Iris pigment epithelial cell (primary cell): Measurements from ENCODE around the gene RRP9.
"Not testable (repeated sequence)": the region's sequence is repeated elsewhere in the genome, so short reads cannot be mapped to it uniquely, and the experiment has no call there.

Experiments used
- DNase-seq: peaks from one replicate; pipeline ENCODE4 v3.0.0-alpha.2; 2011; ENCODE audit warnings: low read depth

RRP9 gene, protein sequence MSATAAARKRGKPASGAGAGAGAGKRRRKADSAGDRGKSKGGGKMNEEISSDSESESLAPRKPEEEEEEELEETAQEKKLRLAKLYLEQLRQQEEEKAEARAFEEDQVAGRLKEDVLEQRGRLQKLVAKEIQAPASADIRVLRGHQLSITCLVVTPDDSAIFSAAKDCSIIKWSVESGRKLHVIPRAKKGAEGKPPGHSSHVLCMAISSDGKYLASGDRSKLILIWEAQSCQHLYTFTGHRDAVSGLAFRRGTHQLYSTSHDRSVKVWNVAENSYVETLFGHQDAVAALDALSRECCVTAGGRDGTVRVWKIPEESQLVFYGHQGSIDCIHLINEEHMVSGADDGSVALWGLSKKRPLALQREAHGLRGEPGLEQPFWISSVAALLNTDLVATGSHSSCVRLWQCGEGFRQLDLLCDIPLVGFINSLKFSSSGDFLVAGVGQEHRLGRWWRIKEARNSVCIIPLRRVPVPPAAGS

GRCh38 chr3:51941798-51942602 is at the start of gene RRP9, which contains the start of gene PARP3:
Gene RRP9 (minus strand): TSS chr3:51941904. CDS start chr3:51941867, 37 bp downstream.
Gene PARP3 (plus strand): TSS chr3:51942363. CDS start chr3:51943356, 993 bp downstream.
- DNase-seq = peak; percentile 100

GRCh38 chr3:51990501-51990971 is 48.8 kb upstream of the RRP9 start:
- DNase-seq = not testable (repeated sequence)

DNA sequence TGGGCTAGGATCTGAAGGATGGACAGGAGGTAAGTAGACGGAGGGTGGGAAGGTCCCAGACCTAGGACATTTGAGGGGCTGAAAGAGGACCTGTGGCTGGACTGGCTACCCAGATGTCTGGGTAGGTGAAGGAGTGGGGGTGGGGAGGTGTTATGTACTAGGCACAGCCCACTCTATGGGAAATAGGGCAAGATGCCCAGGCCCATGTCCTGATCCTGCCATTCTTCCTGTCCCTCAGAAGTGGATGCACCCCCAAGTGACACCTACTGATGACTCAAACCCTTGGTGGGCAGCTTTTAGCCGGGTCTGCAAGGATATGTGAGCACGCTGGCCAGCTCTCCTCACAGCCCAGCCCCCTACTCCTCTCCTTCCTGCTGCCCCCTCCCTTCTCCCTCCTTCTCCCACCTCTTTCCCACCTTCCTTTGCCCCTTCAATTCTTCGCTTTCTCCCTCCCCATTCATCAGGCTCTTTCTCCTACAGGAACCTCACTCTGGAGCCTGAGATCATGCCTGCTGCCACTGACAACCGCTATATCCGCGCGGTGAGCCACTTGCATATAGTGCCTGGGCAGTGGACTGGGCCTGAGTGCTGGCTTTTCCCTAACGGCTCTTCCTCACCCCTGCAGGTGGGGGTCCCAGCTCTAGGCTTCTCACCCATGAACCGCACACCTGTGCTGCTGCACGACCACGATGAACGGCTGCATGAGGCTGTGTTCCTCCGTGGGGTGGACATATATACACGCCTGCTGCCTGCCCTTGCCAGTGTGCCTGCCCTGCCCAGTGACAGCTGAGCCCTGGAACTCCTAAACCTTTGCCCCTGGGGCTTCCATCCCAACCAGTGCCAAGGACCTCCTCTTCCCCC is 46.8 kb upstream of the RRP9 start:
- no peak for DNase-seq

GRCh38 chr3:51987568-51987967 is 45.9 kb upstream of the RRP9 start:
- no peak for DNase-seq

GRCh38 chr3:51986010-51986947 is 44.6 kb upstream of the RRP9 start:
- no peak for DNase-seq

DNA sequence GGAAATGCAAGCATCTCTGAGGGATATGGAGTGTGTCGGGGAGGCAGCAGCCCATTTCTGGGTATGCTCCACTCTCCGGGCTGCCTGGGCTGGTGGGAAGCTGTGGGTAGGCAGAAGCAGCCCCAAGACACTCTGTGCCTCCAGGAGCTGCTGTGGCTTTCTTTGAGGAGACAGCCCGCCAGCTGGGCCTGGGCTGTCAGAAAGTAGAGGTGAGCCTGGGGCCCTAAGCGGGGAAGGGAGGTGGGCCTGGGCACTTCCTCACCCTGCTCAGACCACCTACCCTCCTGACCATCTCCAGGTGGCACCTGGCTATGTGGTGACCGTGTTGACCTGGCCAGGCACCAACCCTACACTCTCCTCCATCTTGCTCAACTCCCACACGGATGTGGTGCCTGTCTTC is 43.4 kb upstream of the RRP9 start:
- no peak for DNase-seq

DNA sequence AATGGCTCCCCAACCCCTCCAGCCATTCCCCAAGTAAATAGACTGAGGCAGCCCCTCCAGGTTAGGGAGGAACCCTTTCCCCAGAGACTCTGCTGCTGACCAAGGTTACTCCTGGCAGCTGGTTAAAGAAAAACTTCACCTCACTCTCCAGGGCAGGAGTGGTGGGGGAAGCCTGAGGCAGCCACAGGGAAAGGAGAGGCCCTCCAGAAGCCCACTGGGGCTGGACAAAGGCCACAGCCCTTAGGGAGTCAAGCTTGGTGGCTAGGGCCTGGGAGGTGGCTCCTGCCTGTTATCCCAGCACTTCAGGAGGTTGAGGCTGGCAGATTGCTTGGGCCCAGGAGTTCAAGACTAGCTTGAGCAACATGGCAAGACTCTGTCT is 42.6 kb upstream of the RRP9 start:
- no peak for DNase-seq

DNA sequence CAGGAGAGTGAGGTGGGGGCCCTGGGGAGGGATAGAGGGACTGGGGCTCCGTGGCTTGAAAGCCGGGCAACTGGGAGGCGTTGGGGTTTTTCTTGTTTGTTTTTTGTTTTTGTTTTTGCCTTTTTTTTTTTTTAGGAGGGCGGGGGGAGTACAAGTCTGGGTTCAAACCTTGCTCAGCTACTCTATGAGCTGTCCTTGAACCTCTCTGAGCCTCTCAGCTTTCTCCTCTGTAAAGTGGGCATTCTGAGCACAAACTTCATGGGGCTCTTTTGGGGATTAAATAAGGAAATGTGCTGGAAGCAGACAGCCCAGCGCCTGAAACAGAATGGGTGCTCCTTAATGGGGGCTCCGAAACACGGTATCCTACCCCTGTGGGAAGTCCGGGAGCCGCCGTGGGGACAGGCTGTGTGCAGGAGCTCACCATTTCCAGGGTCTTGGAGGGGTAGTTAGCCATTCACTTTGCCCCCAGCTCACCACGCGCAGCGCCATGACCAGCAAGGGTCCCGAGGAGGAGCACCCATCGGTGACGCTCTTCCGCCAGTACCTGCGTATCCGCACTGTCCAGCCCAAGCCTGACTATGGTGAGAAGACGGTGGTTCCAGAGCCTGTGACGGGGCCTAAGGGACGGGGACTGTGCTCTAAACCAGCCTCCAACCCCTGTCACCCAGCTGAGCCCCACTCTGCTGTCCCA is 42.0 kb upstream of the RRP9 start:
- DNase-seq = no peak

- peak; percentile 92 for DNase-seq
Measured at GRCh38 chr3:51982838-51983577, 41.3 kb upstream of the RRP9 start, which contains the start of gene ACY1. Gene ACY1 (plus strand): TSS chr3:51983535. CDS start chr3:51984065, 530 bp downstream.

GRCh38 chr3:51982352-51982837 is 40.7 kb upstream of the RRP9 start:
- no peak for DNase-seq

- DNase-seq = no peak
Measured at GRCh38 chr3:51980253-51980652, 38.5 kb upstream of the RRP9 start.

DNA sequence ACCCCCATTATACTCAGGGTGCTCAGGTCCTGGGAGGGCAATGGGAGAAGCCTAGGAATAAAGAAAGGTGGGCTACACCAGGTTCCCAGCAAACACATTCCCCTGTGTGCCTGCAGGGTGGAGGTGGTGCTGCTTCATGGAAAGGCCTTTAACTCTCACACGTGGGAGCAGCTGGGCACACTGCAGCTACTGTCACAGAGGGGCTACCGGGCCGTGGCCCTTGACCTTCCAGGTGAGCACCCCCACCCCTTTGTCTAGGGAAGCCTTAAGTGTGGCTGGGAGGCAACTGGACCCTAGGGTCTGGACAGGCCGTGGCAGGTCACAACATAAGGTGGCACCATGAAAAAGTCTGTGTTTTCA is 36.4 kb upstream of the RRP9 start:
- no peak for DNase-seq

DNA sequence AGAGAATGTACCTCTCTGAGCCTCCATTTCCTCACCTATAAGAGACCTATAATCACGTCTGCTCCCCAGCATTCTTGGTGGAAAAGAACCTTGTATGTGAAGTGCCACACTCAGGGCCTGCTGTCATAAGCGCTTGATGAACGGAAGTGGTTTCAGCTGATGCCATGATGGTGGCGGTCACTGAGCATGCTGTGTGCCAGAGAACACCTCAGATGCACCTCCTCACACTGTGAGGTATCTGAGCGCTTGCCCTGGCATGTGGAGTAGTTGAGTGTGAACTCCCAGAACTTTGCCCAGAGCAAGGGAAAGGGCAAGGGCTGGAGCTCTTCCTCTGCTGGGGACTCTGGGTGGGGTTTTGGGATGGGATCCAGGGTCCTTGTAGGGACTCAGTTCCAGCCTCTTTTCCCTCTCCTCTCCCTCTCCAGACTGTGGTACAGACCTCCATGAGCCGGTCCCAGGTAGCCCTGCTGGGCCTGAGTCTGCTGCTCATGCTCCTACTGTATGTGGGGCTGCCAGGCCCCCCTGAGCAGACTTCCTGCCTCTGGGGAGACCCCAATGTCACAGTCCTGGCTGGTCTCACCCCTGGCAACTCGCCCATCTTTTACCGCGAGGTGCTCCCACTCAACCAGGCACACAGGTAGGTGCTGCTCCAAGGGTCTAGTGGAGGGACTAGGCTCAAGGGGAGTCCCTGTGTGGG is 35.9 kb upstream of the RRP9 start:
- DNase-seq = no peak

GRCh38 chr3:51975852-51976549 is 34.3 kb upstream of the RRP9 start:
- peak; percentile 59 for DNase-seq

- DNase-seq = peak; percentile 62
Measured at GRCh38 chr3:51974963-51975851, 33.5 kb upstream of the RRP9 start, which contains the start of gene ABHD14A. Gene ABHD14A (plus strand): TSS chr3:51975064. CDS start chr3:51975136, 72 bp downstream.

DNA sequence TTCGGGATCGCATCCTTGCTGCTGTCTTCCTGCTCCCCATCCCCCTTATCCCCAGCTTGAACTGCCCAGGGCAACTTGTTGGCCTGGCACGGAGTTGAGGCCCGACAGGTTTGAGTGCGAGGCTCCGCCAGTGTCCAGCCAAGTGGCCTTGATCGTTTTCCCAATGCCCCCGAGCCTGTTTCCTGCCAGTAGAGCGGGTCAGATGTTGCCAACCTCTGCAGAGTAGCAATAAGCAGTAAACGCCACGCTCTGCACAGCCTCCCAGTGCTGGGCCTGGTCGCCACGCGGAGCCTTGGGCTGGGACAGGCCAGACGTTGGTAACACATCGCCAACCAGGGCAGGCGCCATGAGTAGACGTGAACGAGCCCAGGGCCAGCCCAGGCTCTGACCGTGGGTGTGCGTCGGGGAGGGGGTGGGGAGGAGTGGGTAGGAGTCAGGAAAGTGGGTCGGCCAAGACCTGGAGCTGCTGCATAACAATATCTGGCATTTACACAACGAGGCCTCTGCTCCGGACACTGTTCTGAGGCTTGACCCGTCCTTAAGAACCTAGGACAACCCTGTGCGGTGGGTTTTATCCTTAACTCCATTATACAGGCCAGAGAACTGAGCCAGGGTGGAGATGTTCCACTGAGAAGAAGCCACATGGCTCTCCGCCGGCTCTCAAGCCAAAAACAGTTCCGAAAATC is 32.7 kb upstream of the RRP9 start:
- DNase-seq = no peak
